GM19099 (cell line): ENCODE measurements around the gene CACNA2D2.

Source experiments
- POLR2A ChIP-seq: IDR thresholded peaks from 3 replicates; pipeline ENCODE4 v1.6.1; 2011; ENCODE audit warnings: low read depth; ENCODE audit not compliant: insufficient read length; ENCODE audit errors: extremely low read depth

Gene CACNA2D2

DNA sequence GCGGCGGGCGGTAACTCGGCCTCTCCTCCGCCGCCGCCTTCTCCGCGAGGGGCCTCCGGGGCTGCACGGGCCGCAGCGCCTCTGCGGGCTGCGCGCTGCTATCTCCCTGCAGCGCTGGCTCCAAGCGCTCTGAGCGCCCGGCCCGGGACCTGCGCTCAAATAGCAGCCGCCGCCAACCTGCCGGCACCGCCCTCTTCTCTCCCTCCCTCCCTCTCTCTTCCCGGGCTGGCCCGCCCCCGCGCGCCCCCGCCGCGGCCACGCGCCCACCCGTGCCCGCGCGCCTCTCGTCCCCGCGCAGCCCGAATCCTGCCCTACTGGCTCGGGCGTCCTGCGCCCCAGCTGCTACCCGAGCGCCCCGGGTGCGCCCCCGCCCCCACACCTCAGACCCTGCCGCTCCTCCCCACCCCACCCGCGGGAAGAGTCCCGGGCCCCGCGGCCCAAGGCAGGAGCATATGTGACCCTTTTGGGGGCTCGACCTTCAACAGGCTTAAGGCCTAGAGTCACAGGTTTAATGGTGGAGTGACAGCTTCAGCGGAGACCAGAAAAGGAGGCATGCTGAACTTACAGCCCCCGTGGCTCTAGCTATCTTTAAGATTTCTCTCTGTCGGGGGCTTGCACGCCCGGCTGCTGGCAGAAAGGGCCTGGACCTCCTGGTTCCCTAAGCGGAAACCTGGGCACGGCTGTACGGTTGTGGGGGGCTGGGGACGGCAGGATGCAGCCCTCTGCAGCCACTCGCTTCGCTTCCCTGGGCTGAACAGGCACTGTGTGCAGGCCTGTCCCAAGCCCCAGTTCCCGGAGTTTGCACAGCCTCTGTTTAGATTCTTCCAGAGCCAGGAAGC lies at the start of gene CACNA2D2:
CACNA2D2 (minus strand) TSS at position 131 of the 839 bp plus-strand sequence. CDS start 211 bp downstream, outside the sequence.
- TF ChIP-seq POLR2A: no peak

DNA sequence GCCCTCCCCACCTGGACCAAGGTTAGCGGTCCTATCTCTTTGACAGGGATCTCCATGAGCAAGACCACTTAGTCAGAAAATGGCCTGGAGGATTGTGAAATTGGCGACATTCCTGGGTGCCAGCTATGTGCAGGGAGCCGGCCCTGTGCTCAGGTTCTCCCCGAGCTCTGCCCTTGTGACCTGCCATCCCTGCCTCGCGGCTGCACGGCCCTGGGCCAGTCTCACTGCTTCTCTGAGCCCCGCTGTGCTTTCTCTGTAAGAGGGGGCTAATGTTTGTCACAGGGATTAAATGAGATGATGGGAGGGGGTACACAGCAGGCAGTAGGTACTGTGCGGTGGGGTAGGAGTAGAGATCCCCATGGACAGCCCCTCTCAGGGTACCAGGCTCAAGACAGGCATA lies 49.2 kb upstream of the CACNA2D2 start:
- TF ChIP-seq POLR2A: no peak

DNA sequence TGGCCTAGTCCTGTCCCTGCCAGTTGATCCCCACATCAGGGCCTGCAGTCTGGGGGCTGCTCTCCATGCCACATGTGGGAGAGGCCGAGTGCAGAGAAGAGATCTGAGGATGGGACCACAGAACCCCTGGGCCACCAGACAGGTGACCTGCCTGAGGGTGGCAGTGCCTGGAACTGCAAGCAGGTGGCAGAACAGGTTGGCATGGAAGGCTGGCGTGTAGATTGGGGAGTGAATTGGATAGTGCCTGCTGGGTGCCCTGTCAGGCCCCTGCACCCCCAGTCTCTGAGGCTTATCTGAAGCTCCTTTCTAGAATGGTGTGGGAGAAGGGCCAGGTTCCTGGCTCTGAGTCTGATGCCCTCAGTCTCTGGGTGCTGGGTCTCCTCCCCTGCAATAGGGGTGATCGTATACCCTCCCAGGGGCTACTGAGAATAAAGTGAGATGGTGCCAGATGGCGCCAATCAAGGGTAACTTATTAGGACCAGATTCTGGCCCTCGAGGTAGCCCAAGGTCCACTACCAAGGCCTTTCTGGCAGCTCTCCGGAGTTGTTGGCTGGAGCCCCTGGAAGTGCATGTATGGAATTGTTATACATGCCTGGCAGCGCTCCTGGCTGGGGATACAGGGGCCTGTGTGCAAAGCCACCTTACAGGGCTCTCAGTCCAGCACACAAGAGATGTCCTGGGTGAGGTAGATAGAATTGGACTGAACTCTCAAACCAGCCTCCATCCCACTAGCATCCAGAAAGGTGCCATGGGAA lies 48.4 kb upstream of the CACNA2D2 start:
- no peak for TF ChIP-seq POLR2A

DNA sequence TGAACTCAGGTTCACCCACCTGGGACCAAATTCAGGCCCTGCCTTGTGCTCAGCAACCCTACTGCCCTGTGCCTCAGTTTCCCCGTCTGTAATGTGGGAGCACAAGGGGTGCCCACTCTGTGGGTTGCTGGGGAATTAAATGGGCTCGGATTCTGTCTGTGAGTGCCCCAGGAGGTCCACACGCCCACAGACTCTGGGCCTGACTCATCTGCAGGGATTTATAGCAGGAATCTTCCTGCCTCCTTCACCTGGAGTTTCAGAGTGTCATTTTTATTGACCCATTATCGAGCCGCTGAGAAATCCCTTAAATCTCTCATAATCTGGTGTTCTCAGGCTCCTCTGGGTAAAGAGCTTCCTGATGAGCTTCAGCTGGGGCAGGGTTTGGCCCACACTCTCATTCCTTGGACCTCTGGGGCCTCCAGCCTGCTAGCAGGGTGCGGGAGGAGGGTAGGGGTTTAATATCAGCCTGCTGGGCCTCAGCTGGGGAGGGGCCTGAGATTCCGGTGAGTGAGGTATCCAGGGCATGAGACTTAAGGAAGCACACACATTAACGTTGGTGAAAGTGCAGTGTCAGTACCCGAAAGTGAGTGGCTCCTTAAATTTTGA lies 47.7 kb upstream of the CACNA2D2 start:
- TF ChIP-seq POLR2A: no peak

DNA sequence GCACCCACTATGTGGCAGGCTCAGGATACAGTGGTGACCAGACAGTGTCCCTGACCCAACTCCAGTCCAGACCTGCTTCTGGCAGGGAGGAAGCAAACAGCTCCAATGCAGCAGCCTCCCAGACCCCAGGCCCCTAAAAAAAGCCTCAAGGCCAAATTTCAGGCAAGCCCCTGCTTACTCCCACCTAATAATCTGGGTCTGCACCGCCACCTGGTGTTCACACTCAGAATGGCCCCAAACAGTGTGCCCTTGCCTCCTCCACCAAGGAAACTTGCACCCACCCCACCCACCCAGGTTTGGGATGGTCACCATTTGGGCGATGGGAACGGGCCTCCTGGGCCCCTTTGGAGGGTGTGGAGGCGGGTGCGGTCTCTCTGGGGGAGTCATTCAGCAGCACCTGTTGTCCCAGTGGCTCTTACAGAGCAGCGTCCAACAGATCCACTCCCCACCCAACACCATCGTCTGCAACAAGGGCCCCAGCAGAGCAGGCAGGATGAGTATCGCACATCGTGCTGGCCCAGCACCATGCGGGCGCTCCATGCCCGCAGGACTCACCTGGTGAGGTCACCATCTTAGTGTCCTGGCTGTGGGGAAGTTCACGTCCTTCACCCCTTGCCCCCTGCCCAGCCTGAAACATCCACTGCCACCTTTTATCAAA lies 46.8 kb upstream of the CACNA2D2 start:
- TF ChIP-seq POLR2A: no peak

DNA sequence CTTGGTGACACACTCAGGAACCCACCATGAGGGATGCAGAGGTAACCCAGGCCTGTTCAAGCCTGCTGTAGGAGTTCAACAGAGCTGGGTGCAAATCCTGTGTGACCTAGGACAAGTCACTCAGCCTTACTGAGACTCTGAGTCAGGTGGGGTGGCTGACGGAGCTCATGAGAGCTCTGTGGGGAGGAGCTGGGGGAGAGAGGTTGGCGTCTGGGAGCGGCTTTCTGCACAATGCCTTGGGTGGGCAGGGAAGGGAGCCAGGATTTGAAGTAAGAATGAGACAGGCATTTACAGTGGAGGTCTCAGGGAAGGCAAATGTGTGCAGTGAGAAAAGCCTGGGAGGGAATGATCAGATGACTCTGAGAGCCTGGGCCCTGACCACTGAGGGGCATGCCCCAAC lies 45.8 kb upstream of the CACNA2D2 start:
- no peak for TF ChIP-seq POLR2A

DNA sequence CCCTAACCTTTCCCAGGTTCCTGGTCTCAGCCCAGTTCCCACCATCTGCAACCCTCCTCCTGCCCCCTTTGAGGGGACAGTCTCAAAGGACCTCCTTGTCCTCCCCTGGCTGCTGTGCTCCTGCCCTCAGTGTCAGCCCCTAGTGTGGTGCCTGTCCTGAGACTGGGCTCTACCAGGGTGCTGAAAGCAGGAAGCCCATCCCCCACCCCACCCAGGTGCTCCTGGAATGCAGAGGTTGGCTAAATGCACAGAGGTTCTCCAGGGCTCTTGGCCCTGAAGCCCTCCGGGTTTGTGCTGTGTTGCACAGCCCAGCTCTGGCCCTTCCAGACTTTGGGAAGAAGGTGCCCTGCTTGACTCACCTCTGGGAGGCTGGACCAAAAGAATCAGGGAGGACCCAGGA lies 42.3 kb upstream of the CACNA2D2 start:
- TF ChIP-seq POLR2A: no peak

DNA sequence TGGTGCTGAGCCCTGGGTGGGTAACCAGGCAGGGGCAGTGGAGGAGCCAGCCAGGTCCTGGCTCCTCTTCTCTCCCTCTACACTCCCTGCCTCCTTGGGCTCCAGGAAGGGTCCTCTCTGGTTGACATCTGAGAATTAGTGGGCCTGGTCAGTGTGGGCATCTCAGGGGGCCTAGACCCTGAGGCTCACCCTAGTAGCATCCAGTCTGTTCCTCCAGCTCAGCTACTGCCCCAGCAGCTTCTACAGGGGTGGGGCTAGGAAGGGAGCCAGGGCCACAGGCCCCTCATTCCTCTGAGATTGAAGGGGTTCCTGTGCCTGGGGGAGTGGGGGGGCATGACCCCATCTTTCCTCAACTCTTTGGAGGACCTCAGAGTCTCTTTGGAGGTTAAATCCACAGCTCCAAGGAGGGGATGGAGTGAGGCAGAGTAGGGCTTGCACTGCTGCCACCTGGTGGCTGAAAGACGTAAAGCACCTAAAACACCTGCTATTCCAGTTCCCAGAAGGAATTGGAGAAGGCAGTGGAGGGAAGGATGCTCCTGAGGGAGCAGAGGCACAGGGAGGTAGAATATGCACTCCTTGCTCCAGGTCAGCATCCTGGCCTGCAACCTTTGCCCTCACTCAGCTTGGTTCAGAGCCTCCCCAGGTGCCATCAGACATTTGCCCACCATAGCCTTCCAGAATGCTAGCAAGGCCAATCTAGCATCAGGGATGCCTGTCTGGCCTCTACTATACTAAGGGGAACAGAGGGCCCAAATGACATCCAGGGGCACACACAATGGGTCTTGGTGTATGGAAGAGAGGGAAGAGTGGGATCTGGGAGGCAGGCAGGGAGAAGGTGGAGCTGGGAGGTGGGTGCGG lies 39.0 kb upstream of the CACNA2D2 start:
- TF ChIP-seq POLR2A: no peak

DNA sequence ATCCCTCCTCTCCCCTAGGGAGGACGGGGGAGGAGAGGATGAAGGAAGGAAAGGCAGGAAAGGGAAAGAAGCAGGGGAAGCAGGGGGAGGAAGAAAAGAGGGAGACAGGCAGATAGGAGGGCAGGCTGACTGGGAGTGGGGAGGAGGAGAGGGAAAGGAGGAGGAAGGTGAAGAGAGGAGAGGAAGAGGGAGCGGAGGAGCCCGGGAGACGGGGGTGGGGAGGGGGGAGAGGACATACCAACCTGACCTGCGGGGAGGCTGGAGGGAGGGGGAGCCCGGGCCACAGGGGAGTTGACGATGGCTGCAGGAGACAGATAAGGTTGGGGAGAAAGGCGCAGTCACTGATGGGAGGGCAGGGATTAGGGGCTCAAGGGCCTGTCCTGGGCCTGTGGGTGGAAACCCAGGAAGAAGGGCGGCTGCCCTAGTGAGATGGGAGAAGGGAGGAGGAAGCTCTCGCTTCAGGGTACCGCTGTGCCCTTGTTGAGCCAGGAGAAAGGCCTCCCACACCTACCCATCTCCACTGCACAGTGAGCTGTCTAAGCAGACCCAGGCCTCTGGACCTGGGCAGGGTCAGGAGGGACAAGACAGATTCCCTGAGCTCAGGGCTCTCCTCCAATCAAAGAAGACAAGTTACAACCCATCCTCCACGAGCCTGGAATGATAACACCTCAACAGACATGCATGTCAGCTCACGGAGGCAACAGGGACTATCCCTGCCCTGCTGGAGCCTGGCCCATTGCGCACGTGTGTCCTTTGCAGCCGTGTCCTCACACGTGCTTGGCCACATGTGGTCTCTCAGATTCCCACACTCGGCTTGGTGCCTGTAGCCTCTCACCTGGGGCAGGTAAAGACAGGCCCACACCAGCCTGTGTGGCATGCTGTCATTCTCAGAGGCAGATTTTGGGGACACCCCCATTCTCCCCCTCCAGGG lies 36.2 kb upstream of the CACNA2D2 start:
- TF ChIP-seq POLR2A: no peak

DNA sequence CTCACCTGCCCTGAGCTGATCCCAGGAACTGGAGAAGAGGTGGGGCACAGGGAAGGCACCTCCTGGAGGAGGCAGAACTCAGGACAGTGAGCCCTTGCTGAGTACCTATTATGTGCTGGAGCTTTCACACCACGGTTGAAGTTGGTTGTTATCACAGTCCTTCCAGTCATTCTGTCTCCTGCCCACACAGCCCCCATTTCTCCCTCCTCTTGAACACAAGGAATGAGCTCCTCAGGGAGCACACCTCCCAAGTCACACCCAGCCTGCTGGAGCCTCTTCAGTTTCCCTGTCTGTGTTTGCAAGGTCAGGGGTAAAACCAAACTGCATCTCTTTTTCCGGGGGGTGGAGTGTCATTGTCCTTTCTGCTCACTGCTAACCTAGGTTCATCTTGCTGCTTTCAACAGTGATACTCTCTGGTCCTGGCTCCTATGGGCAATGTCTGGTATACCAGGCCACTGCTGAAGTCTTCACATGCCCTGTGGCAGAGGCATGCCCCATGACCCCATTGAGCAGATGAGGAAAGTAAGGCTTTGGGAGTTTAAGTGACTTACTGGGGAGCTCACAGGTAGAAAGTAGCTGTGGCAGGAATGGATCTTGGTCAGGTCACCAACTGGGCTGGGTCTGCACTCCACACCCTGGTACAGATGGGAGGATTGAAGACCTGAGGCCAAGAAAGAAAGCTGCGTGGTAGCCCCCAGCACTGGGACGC lies 34.1 kb upstream of the CACNA2D2 start:
- TF ChIP-seq POLR2A: no peak

DNA sequence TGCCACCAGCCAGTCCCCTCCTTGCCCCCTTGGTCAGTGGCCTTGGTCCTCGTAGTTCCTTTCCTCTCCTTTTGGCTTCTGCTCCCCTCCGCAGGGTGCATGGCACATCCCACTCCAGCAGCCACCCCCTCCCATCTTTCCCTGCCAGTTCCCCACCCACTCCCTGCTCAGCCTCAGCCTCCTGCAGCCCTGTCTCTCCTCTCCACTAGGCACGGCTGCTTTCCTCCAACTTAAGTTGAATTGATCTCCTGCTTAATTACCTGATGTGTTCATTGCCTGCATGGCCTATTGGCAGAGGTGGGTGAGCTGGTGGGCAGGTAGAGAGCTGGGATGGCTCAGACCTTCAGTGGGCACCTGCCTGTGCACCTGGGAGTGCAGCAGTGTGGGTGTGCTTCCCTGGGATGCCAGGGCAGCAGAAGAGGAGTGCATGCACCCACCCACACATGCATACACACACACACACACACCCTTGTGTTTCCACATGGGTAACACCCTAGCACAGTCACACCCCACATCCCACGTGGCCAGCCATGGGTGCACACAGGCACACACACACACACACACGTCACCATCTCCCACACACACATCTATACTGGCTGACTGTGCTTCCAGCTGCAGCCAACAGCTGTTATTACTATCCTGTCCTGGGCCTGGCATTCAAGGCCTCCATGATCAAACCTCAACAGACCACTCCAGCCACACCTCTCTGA lies 33.2 kb upstream of the CACNA2D2 start:
- no peak for TF ChIP-seq POLR2A
